Heart left ventricle (tissue), 13 donors: Measurements from ENCODE around the gene ANKRD29.

Experiments used
- CTCF ChIP-seq, 12 donors: fragments of 200-600 bp; sonication (generic) in 4 of 12; IDR thresholded peaks; one replicate each; pipeline versions ENCODE4 v1.5.0 to v1.8.0; 2018 to 2022; ENCODE audit warnings: antibody characterized with exemption in 12 of 12, mild to moderate bottlenecking in 5 of 12
- POLR2A ChIP-seq, 2 donors: fragments of 450-650 bp; IDR thresholded peaks; one replicate each; pipeline ENCODE4 v1.6.1; 2017; ENCODE audit warnings: antibody characterized with exemption in 2 of 2, mild to moderate bottlenecking in 2 of 2, moderate library complexity in 2 of 2
- donor health status: ischemic (EF 13 %, LVEDD 7.1; RV severe dilation, severe dysfunction).
- donor health status: DM: no; HTN: yes; CAD: no.
- donor health status: DM: no; HTN: no; CAD: no.
- donor health status: ischemic (EF 25% LVEDD 6.9; RV normal size, moderate dysfunction).
- donor health status: ischemic (EF 25% LVEDD 5.7; RV mildly dilated, moderate dysfunction).
- donor health status: ischemic (EF 35%, LVEDD 5.7; RV mildly dilated, moderate dysfunction).
- donor health status: nonischemic (EF 11% LVEDD 7.7; RV severe dilation, severe dysfunction).
- donor health status: DM: yes; HTN: yes; CAD: no.
- donor health status: PGD.
- donor health status: ischemic (EF 29% LVEDD 5.4; RV normal size, mild dysfunction).
- donor health status: nonischemic (EF 23%, LVEDD 6.1; RV moderate dilation, normal function).

- TF ChIP-seq CTCF (IDR thresholded peaks at IDR 0.05) (no peak), POLR2A (IDR thresholded peaks at IDR 0.05) (no peak)
Measured at GRCh38 chr18:23608211-23608610, 54.5 kb downstream of the ANKRD29 start.
